ENCODE data around the gene SPDYE16.
"Not testable (repeated sequence)": the region's sequence is repeated elsewhere in the genome, so short reads cannot be mapped to it uniquely, and the experiment has no call there.

Gene SPDYE16, protein sequence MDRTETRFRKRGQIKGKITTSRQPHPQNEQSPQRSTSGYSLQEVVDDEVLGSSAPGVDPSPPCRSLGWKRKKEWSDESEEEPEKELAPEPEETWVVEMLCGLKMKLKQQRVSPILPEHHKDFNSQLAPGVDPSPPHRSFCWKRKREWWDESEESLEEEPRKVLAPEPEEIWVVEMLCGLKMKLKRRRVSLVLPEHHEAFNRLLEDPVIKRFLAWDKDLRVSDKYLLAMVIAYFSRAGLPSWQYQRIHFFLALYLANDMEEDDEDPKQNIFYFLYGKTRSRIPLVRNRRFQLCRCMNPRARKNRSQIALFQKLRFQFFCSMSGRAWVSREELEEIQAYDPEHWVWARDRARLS

DNA sequence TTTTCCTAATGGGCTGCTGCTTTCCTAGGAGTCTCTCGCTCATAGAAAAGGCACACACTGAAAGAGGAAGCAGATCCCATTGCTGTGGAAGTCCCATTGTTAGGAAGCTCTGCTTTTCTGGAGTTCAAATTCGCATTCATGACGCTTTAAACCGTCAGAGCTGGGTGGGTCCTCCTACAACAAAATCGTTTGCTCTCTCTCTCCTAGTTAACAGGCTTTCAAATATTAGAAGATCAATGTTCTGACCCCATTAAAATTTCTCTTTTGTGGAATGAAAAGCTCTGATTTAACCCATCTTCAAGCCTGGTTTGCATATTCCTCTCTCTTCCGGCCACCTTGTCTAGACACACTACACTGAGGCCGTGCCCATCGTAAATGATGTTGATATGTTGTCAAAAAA lies at the start of gene SPDYE16:
Gene SPDYE16, minus strand, starts transcription at position 101 of the 400 bp plus-strand sequence. CDS start 1,838 bp downstream, outside the sequence.
- not testable (repeated sequence) for DNase-seq

GRCh38 chr7:76592694-76593093 lies 49.6 kb upstream of the SPDYE16 start:
- not testable (repeated sequence) for DNase-seq

DNA sequence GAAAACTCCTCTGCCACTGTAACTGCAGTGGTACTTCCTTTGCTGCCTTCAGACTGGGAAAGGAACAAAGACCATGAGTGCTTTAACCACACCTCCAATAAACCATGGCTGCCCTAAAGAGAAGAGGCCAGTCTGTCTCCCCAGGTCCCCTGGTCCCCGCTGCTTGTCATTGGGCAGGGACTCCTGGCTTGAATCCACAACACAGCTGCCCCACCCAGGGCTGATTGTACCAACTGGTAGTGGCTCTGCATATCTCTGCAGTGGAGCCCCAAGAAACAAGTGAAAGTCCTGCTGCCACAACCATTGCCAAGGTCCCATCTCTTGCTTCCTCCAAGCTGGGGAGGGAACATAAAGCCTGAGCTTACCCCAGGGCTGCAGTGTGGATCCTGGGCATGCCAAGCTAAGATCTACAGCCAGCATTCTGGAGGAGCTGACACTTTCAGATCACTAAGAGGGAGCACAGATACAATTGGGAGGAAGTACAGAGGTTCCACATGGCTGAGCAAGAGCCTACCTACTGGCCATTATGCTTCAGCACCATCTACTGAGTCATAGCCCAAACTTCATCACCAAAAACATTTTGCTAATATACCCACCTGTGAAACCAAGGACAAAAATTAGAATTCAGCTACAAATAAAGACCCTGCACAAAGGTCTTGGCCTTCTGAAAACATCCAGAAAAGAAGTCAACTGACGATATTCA lies 48.7 kb upstream of the SPDYE16 start:
- DNase-seq, result not testable (repeated sequence)

GRCh38 chr7:76591033-76591432 lies 47.9 kb upstream of the SPDYE16 start:
- not testable (repeated sequence) for DNase-seq

DNA sequence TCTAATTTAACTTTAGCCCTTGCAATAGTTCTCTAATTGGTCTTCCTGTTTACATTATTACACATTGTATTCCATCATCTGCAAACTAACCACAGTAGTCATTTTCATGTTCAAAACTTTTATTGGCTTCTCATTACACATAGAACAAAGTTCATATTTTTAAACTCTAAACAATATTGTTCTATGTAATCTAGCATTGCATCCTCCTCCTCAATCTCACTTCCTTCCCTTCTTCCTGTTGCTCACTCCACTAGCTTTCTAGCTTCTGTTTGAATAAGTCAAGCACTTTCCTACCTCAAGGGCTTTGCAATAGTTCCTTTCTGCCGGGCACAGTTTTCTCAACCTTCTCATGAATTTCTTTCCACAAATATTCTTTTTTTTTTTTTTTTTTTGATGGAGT lies 45.5 kb upstream of the SPDYE16 start:
- DNase-seq, result not testable (repeated sequence)

DNA sequence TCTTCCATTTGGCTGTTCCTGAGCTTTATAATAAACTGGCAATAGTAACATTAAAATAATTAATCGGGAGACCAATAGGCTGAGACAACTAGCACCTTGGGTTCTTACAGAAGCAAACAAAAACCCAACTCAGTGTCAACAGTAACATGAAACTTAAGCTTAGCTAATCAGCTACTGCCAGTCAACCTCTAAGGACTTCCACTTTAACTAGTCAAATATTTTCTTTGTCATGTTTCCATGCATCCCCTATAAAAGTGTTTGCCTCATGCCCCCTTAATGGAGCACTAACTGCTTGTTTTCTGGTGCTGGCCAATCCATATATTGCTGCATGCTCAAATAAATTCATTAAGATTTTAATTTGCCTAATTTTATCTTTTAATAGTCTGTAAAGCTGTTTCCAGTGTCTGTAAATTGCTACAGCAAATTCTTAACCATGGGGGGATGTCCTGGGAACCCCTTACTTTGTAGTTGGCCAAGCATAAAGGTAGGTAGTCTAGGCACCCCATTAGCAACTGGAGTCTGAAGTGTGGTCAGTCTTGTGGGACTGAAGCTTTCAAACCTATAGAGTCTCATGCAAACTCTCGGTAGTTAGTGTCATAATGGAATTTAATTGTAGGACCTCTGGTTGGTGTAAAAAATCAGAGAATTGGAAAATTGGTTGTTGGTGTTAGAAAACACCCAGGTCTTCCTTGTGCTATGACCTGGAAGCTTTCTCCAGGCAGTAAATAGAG lies 43.7 kb upstream of the SPDYE16 start:
- DNase-seq, result not testable (repeated sequence)

DNA sequence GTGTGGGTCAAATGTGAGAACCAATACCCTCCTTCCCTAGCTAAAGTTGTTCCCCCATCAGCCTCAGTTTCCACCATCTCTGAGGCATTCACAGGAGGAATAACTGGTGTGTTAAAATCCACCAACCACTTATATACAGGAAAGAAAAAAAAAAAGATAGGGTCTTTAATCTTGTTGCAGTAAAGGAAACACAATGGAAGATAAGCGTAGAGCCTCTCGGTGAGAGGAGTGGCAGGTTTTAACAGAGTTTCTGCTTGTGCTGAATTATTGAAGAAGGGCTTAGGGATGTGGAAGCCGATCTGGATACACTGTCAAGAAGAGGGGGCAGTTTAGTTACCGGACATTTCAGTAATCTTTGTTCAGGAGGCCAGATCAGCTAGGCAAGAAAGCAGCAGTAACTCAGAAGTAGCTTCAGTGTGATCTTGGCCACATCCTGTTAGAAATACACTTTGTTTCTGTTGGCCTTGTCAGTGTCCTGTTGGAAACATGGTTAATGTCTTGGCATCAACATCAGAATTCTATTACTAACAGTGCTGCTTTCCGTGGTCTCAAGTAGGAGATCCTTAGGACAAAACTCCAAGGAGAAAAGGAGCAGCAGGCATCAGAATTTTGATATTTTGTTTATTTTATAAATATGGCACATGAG lies 40.7 kb upstream of the SPDYE16 start:
- DNase-seq, result not testable (repeated sequence)

GRCh38 chr7:76582848-76583631 lies 39.9 kb upstream of the SPDYE16 start:
- DNase-seq, result peak in 2 of 3 experiments; percentile 2 to 31

DNA sequence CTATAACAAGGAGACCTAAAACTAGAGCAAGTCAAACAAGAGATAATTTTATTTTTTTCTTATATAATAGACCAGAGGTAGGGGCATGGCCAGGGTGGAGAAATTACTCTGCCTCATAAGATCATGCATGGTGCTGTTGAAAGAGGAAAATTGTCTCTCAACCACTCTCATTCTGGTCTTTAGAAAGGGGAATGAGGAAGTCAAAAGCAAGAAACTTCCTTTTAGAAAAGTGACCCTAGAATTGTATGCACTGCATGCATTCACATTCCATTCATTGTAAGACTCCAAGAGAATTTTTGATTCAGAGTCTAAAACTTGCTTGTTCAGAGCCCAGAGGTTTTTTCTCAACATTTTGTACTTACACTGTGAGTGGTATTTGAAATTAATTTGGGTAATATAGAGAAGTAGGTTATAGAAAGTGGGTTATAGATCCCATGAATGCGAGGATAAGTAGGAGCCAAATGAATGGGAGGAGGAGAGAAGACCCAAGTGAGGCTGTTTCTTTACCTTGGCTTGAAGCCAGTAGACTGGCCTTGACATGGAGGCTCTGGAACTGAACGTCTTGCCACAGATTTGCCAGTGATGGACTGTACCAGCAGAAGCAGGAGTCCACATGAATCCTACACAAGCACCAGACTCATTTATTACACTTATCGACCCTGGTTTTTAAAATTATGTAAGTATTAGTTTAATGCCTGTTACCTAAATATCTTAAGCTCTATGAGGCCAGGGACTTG lies 33.0 kb upstream of the SPDYE16 start:
- DNase-seq, result not testable (repeated sequence)

- DNase-seq, result not testable (repeated sequence)
These were observed 32.3 kb upstream of the SPDYE16 start for GRCh38 chr7:76575431-76575830.

GRCh38 chr7:76572296-76572695 lies 29.2 kb upstream of the SPDYE16 start:
- DNase-seq, result not testable (repeated sequence)

DNA sequence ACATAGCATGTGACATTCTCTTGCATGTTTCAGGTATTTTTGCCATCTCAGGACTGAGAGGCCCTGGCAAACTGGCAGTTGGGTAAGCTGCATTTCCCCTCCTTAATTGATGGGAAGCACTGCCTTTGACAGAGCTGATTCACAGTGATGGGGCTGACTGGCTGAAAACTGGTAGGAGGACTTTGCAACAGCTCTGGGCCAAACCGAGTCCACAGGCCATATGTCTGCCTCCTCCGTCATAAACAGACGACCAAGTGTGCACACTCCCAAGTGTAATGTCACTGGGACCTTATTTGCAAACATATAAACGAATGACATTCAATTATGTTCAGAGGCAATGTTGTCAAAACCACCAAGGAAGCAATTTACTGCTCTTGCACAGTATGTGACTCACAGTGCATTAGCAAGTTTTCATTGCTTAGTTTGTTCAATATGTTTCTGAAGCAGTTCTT lies 27.3 kb upstream of the SPDYE16 start:
- peak in 2 of 3 experiments; percentile 3 to 28 for DNase-seq

GRCh38 chr7:76568742-76569141 lies 25.6 kb upstream of the SPDYE16 start:
- DNase-seq, result peak in 1 of 3 experiments; percentile 29

DNA sequence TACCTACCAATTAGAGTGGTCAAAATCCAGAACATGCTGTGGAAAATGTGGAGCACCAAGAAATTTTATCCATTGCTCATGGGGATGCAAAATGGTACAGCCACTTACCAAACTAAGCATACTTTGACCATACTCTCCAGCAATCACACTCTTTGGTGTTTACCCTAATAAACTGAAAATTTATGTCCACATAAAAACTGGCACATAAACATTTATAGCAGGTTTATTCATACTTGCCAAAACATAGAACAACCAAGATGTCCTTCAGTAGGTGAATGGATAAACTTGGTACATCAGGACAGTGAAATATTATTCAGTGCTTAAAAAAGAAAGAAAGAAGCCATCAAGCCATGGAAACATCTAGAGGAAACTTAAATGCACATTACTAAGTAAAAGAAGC lies 24.7 kb upstream of the SPDYE16 start:
- DNase-seq, result not testable (repeated sequence)

DNA sequence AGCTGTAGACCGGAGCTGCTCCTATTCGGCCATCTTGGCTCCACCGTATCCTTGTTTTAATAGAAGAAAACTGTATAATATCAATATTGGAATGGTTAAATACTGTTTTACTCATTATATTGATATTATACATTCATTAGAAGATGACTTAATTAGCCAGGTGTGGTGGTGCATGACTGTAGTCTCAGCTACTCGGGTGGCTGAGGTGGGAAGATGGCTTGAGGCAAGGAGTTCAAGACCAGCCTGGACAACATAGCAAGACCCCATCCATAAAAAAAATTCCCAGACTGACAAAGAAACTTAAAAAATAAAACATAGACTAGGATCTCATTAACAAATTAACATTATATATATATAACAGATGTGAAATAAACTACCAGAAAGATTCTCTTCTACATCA lies 24.2 kb upstream of the SPDYE16 start:
- not testable (repeated sequence) for DNase-seq

- DNase-seq, result not testable (repeated sequence)
These were observed 21.9 kb upstream of the SPDYE16 start for GRCh38 chr7:76565001-76565400.

DNA sequence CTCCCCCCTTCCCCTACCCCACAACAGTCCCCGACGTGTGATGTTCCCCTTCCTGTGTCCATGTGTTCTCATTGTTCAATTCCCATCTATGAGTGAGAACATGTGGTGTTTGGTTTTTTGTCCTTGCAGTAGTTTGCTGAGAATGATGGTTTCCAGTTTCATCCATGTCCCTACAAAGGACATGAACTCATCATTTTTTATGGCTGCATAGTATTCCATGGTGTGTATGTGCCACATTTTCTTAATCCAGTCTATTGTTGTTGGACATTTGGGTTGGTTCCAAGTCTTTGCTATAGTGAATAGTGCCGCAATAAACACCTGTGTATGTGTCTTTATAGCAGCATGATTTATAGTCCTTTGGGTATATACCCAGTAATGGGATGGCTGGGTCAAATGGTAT lies 18.2 kb upstream of the SPDYE16 start:
- not testable (repeated sequence) for DNase-seq

DNA sequence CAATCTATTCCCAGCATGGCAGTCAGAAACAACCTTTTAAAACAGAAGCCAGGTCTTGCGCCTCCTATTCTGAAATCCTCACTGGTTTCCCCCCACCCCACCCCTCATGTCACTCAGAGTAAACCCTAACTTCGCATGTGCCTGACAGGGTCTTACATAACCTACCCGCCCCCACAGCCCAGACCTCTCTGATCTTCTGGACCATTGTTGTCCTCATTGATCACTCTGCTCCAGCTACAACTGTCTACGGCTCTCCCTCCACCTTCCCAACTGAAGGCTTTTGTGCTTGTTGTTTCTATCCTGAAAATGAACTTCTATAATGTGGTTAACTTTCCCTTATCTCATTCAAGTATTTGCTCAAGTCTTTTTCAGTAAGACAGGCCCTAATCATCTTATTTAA lies 17.1 kb upstream of the SPDYE16 start:
- DNase-seq, result not testable (repeated sequence)

DNA sequence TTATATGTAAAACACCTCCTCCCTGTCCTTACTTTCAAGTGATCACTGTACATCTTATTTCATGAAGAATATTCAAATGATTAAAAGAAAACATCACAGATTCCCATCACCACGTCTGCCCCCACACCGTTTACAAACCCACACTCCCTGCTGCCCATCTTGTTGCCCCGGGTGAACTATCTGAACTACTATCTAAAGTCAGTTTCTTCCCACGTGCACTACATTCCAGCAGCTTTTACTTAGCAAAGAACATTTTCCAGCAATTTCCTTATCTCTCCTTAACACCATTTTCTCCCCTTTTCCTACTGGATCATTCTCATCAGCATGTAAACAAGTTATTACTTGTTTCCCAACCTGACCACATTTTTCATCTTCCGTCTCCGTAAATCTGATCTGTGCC lies 16.6 kb upstream of the SPDYE16 start:
- DNase-seq, result not testable (repeated sequence)

- not testable (repeated sequence) for DNase-seq
These were observed 8.9 kb upstream of the SPDYE16 start for GRCh38 chr7:76551992-76552391.

GRCh38 chr7:76549855-76550248 lies 6.8 kb upstream of the SPDYE16 start:
- not testable (repeated sequence) for DNase-seq
